Upper lobe of left lung (tissue), 4 donors: Measurements from ENCODE around the gene DNAAF8.

Experiments
- POLR2A ChIP-seq, 4 donors: fragments of 450-650 bp; IDR thresholded peaks; one replicate each; pipeline ENCODE4 v1.5.1; 2016 to 2017; ENCODE audit warnings: antibody characterized with exemption in 4 of 4, mild to moderate bottlenecking in 2 of 4
- POLR2AphosphoS5 ChIP-seq, 2 donors: sonication (generic); formaldehyde crosslinking; IDR thresholded peaks; one replicate each; pipeline ENCODE4 v1.5.1; 2017; ENCODE audit warnings: antibody characterized with exemption in 2 of 2
- TF ChIP-seq, protein P1 (sequence below), 6 experiments: fragments of 450-650 bp in 4 of 6; fragments of 200-600 bp in 2 of 6; sonication (generic) in 2 of 6; IDR thresholded peaks; one replicate each; pipeline ENCODE4 v1.5.1; 2016 to 2019; ENCODE audit warnings: antibody characterized with exemption in 6 of 6

DNA sequence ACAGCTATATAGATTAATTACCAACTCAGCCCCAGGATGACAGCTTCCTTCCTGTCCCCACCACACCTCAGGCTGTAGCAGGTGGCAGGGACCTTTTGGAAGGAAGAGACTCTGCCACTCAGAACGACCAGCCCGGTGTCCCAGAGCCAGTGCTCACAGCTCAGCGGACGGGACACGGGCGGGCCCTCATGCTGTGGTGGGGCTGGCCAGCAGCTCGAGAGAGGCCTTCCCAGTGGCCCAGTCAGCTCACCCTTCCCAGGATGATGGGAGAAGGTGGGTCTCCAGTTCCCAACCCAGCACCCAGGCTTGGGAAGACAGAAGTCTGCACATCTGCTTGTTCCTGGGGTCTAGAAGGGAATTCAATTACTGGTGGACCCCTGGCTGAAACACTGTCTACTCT lies 30.4 kb upstream of the DNAAF8 start:
- TF ChIP-seq, protein P1, sequence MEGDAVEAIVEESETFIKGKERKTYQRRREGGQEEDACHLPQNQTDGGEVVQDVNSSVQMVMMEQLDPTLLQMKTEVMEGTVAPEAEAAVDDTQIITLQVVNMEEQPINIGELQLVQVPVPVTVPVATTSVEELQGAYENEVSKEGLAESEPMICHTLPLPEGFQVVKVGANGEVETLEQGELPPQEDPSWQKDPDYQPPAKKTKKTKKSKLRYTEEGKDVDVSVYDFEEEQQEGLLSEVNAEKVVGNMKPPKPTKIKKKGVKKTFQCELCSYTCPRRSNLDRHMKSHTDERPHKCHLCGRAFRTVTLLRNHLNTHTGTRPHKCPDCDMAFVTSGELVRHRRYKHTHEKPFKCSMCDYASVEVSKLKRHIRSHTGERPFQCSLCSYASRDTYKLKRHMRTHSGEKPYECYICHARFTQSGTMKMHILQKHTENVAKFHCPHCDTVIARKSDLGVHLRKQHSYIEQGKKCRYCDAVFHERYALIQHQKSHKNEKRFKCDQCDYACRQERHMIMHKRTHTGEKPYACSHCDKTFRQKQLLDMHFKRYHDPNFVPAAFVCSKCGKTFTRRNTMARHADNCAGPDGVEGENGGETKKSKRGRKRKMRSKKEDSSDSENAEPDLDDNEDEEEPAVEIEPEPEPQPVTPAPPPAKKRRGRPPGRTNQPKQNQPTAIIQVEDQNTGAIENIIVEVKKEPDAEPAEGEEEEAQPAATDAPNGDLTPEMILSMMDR (IDR thresholded peaks at IDR 0.05), result no peak
- no peak for TF ChIP-seq POLR2A (IDR thresholded peaks at IDR 0.05)
- TF ChIP-seq POLR2AphosphoS5 (IDR thresholded peaks at IDR 0.05), result no peak
